Measurements from ENCODE around the gene KCNAB1. TPM values are rescaled to one million over a fixed set of nuclear protein-coding genes. Genes with fewer than 3 reads are reported as not detected.

The KCNAB1 gene
- polyA plus RNA-seq, 1 donor (not counting 4 experiments of a cell fraction or from before 2014, with no cell fraction given), result 0.03 TPM

- no peaks in the 10 kb centered on the region for H3K4me1 ChIP-seq (ENCODE audit: control insufficient read depth, extremely low read depth, insufficient read depth, low read length)
- TF ChIP-seq CTCF (optimal IDR thresholded peaks at IDR 0.05 in 1 of 3, IDR thresholded peaks at IDR 0.05 in 1 of 3, conservative IDR thresholded peaks at IDR 0.05 in 1 of 3; ENCODE audit: extremely low read depth in 1 of 3, insufficient read depth in 2 of 3, low read length in 3 of 3) (no peak), EZH2 (IDR thresholded peaks at IDR 0.05; ENCODE audit: low read length) (no peak)
- peaks cover 9% of the 10 kb centered on the region for H3K27me3 ChIP-seq (ENCODE audit: control insufficient read depth, extremely low read depth, insufficient read depth, low read length)
- H3K79me2 ChIP-seq (ENCODE audit: control insufficient read depth, insufficient read depth, low read length), result no peaks in the 10 kb centered on the region
- no peak overlapping the region for H2AFZ ChIP-seq (ENCODE audit: control insufficient read depth, low read length)
- no peaks in the 10 kb centered on the region for H3K9me3 ChIP-seq (ENCODE audit: control insufficient read depth, low read depth, low read length)
- DNase-seq (ENCODE audit: low read depth, low spot score), result no peak
- no peak overlapping the region for H3K4me3 ChIP-seq (ENCODE audit: control insufficient read depth in 2 of 3, extremely low read depth in 1 of 3, insufficient read depth in 2 of 3, low read depth in 1 of 3, low read length in 3 of 3)
- no peaks in the 10 kb centered on the region for H4K20me1 ChIP-seq (ENCODE audit: control insufficient read depth, extremely low read depth, insufficient read depth, low read length)
- FAIRE-seq, result no peak
- no peaks in the 10 kb centered on the region for H3K9me1 ChIP-seq (ENCODE audit: control insufficient read depth, extremely low read depth, insufficient read depth, low read length)
- no peak overlapping the region for H3K27ac ChIP-seq (ENCODE audit: control insufficient read depth, insufficient read depth, low read length)
- H3K36me3 ChIP-seq (ENCODE audit: control insufficient read depth in 2 of 2, extremely low read depth in 1 of 2, insufficient read depth in 2 of 2, low read length in 2 of 2), result no peaks in the 10 kb centered on the region
- dilution Hi-C loops (cut with MboI; ENCODE audit: extremely low pct_ligation_motif_present, low sequenced_read_pairs), result no loop called here
- H3K4me2 ChIP-seq (ENCODE audit: control insufficient read depth, extremely low read depth, insufficient read depth, low read depth, low read length), result no peak overlapping the region
- H3K9ac ChIP-seq (ENCODE audit: control insufficient read depth, extremely low read depth, insufficient read depth, low read length), result no peak overlapping the region
These were observed 11.4 kb downstream of the KCNAB1 start for GRCh38 chr3:156131799-156132198.

- no peak overlapping the region for H3K9ac ChIP-seq (ENCODE audit: control insufficient read depth, extremely low read depth, insufficient read depth, low read length)
- dilution Hi-C loops (cut with MboI; ENCODE audit: extremely low pct_ligation_motif_present, low sequenced_read_pairs), result no loop called here
- no peak overlapping the region for H3K4me2 ChIP-seq (ENCODE audit: control insufficient read depth, extremely low read depth, insufficient read depth, low read depth, low read length)
- no peak overlapping the region for H3K27ac ChIP-seq (ENCODE audit: control insufficient read depth, insufficient read depth, low read length)
- FAIRE-seq (no peak), DNase-seq (ENCODE audit: low read depth, low spot score) (no peak)
- H3K4me3 ChIP-seq (ENCODE audit: control insufficient read depth in 2 of 3, extremely low read depth in 1 of 3, insufficient read depth in 2 of 3, low read depth in 1 of 3, low read length in 3 of 3), result no peak overlapping the region
- H4K20me1 ChIP-seq (ENCODE audit: control insufficient read depth, extremely low read depth, insufficient read depth, low read length), result no peaks in the 10 kb centered on the region
- H3K79me2 ChIP-seq (ENCODE audit: control insufficient read depth, insufficient read depth, low read length), result no peaks in the 10 kb centered on the region
- TF ChIP-seq EZH2 (IDR thresholded peaks at IDR 0.05; ENCODE audit: low read length), result no peak
- TF ChIP-seq CTCF (optimal IDR thresholded peaks at IDR 0.05 in 1 of 3, IDR thresholded peaks at IDR 0.05 in 1 of 3, conservative IDR thresholded peaks at IDR 0.05 in 1 of 3; ENCODE audit: extremely low read depth in 1 of 3, insufficient read depth in 2 of 3, low read length in 3 of 3), result no peak
- no peaks in the 10 kb centered on the region for H3K9me1 ChIP-seq (ENCODE audit: control insufficient read depth, extremely low read depth, insufficient read depth, low read length)
- no peaks in the 10 kb centered on the region for H3K36me3 ChIP-seq (ENCODE audit: control insufficient read depth in 2 of 2, extremely low read depth in 1 of 2, insufficient read depth in 2 of 2, low read length in 2 of 2)
- H3K9me3 ChIP-seq (ENCODE audit: control insufficient read depth, low read depth, low read length), result no peaks in the 10 kb centered on the region
- peaks cover 9% of the 10 kb centered on the region for H3K27me3 ChIP-seq (ENCODE audit: control insufficient read depth, extremely low read depth, insufficient read depth, low read length)
- H2AFZ ChIP-seq (ENCODE audit: control insufficient read depth, low read length), result no peak overlapping the region
- no peaks in the 10 kb centered on the region for H3K4me1 ChIP-seq (ENCODE audit: control insufficient read depth, extremely low read depth, insufficient read depth, low read length)
These were observed 11.9 kb downstream of the KCNAB1 start for GRCh38 chr3:156132313-156132712.

Data from keratinocyte (primary cell).